SK-N-DZ (cell line): ENCODE data around the gene SEC22C.
"Not testable (repeated sequence)": the region's sequence is repeated elsewhere in the genome, so short reads cannot be mapped to it uniquely, and the experiment has no call there.

ENCODE experiments used
- DNase-seq: peaks from one replicate; pipeline ENCODE4 v3.0.0-alpha.2; 2015; ENCODE audit warnings: low spot score

SEC22C gene

DNA sequence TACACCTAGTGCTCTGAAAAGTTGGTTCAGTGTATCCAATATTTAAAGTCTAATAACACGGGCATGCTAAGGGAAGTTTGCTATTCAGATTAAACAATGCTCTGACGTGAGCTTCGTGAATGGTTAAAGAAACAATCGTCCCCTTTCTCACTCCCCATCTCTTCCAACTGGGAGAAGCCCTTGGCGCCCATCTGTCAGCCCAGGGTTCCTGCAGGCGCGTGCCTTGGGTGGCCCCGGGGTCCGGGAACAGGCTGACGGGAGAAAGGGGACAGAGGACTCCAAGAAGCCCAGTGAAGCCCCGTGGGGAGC lies 413 bp downstream of the SEC22C start:
- no peak for DNase-seq

DNA sequence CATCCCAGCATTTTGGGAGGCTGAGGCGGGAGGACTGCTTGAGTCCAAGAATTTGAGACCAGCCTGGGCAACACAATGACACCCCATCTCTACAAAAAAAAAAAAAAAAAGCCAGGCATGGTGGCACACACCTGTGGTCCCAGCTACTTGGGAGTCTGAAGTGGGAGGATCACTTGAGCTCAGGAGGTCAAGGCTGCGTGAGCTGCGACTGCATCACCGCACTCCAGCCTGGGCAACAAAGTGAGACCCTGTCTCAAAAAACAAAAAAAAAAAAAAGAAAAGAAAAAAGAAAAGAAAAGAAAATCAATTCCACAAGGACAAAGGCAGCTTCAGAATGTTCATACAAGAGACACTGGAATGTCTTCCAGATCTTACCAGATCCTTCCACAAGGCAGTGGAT lies 2.4 kb downstream of the SEC22C start:
- not testable (repeated sequence) for DNase-seq

DNA sequence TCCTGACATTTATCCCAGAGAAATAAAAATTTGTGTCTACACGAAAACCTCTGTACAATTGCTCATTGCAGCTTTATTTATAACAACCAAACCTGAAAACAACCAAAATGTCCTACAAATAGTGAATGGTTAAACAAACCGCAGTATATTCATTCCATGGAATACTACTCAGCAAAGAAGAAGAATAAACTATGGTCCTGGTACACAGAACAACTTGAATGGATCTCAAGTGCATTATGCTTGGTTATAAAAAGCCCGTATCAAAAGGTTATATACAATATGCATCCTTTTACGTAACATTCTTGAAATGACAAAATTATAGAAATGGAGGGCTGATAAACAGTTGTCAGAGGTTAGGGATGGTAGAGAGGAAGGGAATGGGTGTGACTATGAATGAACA lies 3.7 kb downstream of the SEC22C start:
- no peak for DNase-seq

DNA sequence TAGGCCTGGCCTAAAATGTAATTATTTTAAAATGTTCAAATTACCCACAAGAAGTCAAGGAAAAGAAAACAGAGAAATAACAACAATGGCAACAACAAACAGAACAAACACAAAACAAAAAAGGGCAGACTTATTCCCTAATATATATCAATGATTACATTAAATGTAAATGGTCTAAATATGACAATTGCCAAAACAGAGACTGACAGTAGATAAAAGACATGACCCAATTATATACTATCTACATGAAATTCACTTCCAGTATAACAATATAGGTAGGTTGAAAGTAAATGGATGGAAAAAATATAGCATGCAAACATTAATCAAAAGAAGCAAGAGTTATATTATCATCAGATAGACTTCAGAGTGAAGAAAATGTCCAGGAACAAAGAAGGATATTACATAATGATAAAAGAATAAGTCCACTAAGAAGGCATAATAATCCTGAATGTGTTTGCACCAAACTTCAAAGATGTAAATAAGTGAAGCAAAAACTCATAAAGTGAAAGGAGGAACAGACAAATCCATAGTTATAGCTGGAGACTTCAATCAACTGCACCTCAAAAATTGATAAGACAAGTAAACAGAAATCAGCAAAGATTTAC lies 6.5 kb downstream of the SEC22C start:
- no peak for DNase-seq

DNA sequence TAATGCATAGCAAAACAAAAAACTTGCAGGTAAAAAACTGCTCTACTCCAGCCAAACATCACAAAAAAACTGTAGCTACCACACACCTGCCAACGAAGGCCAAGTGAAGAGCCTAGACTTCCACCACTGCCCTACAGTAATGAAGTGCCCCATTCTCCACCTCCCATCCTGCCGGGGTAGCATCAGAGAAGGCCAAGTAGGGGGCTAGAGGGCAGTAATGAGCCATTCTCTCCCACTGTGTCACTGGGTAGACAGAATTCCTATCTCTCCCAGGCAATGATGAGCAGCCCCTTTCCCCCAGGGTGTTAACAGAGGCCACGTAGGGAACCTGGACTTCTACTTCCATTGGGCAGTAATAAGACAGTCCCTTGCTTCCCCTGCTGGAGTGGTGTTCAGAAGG lies 9.5 kb downstream of the SEC22C start:
- peak; percentile 34 for DNase-seq

DNA sequence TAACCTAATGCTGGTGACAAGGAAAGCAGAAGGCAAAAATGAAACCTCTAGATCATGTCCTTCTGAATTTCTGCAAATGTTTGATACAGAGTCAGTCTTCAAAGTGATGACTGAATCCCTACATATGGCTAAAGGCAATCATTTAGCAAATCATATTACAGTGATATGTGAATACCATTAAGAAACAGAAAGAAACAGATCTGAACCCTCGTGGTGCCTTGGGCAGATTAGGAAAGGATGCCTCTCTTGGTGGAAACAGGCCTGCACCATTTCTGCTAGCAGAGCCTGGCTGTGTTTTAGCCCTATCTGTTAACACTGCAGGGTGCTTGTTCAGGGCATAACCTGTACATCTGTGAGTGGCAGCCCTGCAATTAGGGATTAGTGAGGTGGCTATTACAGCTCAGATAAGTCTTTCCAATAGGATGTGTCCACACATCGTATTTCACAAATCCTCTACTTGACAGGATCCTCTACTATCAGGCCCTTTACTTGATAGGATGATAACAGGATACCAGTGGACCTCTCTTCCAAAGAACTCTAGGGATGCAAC lies 12.1 kb downstream of the SEC22C start:
- no peak for DNase-seq

DNA sequence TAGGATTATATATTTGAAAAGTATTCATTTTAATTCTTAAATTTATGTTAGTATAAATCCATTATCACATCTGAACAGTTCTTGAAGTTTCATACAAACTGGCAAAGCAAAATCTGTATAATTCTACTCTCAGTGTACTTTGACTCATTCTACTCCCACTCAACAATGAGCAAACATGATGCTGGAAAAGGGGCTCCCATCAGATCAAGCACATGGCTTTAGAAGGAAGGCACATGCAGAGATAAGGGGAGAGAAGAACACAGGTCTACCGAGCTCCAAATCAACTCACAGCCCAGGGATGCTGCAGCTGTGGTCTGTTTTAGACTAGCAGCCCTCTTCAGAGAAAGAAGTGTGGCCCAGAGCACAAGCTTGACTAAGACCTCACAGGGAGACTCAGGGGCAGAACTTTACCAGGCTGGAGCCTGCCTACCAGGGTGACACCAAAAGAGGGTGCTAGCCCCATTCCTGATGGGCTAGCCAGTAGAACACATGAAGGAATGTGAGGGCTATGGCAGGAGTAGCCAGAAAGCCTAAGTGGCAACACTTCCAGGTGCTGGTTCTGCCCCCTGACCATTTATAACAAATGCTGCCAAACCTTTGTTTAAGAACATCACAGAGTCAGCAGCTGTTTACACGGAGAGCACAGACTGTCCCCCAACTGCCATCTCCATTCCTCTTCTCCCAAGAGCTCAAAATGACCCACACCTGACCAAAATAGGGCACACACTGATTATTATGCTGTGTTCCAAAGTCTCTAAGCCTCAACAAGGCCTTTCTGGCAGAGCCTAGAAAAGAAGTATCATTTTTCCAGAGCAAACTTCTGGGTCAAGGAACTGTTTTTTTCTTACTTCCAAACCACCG lies 19.5 kb downstream of the SEC22C start:
- DNase-seq = no peak

DNA sequence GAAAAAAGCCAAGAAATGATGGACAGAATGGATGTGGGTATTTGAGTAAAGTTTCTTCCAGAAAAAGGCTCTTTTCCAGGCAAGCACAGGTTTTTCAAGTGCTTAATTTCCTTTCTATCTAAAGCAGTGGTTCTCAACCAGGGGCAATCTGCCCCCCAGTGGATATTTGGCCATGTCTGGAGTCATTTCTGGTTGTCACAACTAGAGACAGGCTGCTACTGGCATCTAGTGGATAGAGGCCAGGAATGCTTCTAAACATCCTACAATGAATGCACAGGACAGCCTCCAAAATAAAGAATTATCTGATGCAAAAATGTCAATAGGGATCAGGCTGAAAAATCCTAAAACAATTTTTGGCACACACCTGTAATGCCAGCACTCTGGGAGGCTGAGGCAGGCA lies 23.9 kb downstream of the SEC22C start:
- no peak for DNase-seq

DNA sequence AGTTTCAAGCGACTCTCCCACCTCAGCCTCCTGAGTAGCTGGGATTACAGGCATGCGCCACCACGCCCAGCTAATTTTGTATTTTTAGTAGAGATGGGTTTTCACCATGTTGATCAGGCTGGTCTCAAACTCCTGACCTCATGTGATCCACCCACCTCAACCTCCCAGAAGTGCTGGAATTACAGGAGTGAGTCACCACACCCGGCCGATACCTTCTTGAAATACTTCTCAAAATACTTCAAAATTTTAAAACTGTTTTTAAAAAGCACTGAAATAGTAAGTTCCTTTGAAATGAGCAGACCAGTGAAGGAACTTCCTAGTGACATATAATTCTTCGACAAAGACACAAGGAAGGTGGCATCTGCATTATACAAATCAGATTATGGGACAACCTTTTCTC lies 24.9 kb downstream of the SEC22C start:
- not testable (repeated sequence) for DNase-seq

DNA sequence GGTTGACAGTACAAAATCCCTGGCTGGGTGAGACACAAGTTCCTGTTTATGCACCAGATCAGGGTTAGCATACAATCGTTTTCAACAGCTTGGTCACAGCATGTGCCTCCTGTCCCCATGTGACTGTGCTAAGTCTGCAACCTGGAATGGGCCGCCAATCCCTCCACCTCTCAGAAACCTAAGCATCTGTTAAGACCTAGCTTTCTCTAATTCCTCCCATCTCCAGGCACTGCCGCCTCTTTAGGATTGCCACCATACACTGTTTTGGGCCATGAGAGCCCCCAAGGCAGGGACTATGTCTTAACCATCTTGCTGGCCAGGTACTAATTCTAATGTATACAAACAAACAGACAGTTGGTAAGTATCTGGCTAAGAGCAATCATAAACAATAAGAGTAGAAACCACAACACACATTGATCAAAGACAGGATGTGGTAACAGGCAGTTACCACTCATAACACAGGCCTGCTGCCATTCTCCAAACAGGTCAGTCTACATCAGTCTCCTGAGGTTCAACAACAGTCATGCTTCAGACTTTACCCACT lies 25.6 kb downstream of the SEC22C start:
- DNase-seq = no peak

DNA sequence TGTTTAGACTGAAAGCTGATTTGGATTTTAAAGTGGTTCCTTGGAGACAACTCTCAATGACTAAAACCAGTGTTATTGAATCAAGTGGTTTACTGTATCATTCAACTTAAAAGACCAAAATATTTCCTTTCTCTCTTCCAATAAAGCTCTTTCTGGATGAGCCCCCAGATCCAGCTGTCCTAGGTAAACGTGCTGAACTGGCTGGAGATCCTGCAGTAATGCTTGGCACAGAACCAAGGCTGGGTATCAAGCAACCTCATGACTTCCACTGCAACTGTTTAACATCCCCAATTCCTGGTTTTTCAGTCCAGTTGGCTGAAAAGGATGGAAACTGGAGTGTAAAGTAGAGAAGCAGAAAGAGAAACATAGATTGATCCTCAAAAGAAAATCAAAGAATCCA lies 28.9 kb downstream of the SEC22C start:
- no peak for DNase-seq

DNA sequence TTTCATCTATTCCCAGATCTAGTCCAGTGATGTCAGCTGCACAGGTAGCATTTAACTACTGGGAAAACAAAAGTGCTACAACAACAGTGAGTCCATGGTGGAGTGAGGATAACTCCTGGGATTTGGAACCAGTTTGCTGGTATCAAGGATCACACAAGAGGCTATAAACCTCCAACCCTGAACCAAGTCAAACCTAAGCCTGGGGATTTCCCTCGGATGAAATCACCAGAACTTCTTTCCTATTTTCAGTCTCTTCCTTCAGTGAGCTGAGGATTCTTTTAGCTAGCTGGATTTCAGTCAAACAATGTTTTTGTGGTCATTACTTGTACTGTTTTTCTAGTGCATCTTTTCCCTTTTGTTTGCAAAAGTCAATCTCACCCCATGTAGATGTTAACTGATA lies 31.5 kb downstream of the SEC22C start:
- DNase-seq = no peak

DNA sequence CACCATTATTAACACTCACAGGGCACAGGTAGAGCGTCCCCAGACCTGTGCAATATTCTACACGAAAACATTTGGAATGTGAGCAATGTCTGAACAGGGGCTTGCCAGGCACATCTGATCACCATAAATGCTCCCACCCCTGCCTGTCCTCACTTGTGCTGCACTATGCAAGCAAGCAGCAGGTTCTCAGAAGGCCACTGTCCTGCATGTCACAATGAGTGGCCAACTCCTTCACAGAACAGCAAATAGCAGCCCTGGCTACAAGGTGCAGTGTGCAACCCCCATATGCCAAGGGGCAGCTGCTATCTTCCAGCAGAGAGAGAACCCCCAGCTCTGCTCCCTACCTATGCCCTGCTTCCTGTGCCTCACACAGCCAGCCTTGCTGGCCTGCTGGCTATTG lies 32.6 kb downstream of the SEC22C start:
- DNase-seq = no peak

DNA sequence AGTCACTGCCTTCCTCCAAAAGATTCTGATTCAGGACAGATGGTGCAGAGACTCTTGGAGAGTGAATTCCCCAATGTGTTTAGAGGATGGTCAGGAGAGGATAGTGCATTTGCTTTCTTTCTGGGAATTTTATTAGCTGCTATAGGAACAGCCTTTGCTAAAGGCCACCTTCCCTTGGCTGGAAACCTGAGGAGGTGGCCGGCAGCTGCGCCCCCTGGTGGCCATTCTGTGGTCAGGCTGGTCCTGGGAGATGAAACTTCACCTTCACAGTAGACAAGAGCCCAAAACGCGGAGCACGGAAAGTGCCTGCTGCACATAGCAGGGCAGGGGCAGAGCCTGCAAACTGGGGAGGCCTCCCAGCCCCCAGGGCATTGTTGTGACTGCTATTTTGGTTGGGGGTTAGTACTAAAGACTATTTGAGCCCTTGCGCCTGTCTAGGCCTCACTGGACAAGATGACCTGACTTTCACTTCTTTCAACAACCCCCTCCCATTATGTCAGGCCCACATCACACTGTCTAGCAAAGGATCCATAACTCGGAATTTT lies 34.3 kb downstream of the SEC22C start:
- DNase-seq = peak; percentile 24

DNA sequence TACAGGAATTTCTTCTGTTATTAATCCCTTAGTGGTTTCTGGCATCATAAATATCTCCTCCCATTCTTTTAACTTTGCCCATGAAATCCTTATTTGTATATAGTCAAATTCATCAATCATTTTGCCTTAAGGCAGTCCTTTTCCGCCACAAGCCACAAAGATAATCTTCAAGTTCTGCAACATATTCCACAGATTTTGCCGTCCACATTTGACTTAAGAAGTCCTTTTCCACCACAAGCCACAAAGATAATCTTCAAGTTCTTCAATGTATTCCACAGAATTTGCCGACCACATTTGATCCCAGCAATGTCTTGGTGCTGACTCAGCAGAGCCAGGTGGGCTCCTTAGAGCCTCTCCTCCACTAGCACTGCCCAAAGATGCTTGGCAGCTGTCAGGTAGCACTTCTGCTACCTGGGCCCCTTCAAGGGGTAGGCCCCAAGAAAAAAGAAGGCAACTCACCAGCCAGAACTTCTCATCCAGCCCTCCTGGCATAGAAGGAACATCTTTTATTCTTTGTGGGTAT lies 35.0 kb downstream of the SEC22C start:
- DNase-seq = no peak

DNA sequence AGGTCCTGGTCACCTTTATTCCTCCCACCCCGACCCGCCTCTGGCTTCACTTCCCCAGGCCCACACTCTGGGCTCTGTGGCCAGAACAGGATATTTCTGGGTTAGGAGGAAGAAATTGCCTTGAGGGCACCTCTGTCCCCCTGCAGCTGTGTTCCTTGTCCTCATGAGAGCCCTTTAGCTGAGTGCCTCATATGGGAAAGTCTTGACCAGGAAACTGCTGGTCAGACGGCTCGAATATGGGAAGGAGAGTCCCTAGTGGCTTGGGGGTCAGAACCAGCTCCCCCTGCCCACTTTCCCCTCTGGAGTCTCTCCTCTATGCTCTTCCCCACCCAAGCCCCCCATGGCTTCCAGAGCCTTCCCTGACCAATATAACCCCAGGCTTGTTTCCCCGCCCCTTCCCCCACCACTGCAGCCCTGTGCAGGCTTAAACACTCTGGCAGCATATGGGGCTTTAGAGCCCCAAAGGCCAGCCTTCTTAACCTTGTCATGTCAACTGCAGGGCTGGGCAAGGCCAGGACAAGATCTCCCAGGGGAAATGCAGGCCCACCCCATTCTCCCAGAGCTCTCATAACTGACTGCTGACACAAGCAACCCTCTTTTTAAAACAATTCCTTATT lies 36.4 kb downstream of the SEC22C start:
- no peak for DNase-seq

DNA sequence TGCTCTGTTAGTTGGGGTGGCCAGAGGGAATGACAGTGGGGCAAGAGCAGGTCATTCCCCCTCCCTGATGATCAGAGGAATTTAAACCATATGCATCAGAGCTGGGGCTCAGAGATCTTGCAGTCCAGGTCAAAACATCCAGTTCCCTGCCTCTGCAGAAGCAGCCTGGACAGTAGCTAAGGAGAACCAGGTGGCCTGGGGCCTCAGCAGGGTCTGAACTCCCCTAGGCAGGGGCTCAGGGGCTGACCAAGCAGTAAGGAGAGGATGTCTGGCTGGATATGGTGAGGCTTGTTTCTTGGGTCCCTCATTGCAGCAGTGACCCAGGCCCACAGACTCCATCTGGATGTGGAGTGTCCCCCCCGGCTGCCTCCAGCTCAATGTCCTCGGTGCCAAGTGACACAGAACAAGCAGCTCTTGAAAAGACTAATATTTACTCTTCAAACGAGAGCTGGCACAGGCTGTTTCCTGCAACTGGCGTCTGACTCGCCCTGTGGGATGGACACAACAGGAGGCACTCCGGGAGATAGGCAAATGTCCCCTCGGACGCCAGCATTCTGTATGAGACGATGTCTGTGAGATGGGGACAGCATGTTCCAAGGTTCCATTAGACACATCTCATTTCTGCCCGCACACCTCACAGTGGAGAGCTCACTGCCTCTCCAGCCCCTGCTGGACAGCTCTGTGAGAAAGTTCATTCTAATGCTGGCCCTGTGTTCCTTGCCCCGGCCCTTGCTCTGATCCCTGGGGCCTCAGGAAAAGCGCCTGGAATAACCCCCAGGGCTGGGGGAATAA lies 37.1 kb downstream of the SEC22C start:
- no peak for DNase-seq

DNA sequence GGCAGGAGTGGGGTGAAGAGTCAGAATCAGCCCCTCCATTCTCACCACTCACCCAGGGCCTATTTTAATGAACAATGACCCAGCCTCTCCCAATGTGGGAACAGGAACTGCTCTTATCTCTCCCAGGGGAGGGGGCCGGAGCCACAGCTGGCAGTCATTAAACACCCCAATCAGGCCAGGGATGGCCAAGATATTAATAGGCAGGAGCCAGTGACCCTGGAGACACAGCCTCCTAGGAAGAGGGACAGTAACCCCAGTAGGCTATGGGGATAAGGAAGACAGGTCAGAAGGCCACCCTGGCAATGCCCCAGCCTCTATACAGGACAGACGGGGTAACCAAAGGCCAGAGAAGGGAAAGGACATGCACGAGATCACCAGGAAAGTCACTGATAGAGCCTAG lies 40.7 kb downstream of the SEC22C start:
- no peak for DNase-seq

DNA sequence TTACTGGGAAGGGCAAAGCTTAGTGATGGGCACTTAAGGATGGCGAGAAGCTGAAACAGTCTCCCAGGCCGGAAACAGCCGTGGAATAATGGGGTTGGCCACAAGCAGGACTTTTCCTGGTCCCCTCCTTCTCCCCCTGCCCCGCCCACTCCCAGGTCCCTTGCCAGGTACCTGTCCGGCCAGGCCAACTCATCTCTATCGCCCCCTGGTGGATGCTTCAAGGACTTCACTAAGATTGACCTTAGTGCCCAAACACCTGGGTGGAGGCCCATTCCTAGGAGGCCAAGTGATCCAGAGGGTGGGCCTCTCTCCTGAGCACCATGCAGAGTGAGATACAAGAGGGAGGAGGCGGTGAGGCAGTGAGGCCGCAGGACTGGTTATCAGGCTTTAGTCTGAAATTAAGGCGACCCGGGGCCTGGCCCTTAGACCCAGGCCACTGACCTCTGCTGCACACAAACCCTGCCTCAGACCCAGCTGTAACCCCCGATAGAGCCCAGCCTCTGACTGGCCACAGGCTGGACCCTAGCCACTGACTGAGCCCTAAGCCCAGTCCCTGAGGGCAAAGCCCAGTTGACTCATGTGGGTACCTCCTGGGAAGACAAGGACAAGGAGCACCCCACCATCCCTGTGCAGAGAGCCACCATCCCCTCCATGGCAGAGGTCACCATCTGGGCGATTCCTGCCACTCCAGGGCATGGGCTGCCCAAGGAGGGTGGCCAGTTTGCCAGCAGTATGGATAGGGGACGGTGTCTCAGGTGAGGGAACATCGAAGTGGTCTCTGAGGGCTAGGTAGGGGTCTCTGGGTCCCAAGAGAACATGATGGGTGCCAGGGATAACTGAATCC lies 41.7 kb downstream of the SEC22C start:
- peak; percentile 12 for DNase-seq

DNA sequence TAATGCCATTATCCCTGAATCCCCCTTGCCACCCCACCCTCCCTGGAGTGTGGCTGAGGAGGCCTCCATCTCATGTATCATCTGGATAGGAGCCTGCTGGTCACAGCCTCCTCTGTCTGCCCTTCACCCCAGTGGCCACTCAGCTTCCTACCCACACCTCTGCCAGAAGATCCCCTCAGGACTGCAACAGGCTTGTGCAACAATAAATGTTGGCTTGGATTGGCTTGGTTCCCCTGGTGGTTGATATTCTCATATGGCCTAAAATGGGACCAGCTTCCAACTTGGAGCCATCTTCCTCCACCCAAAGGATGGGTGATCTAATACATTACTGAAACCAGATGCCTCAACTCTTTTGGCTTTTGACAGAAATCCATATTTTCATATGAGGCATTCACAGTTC lies 44.4 kb downstream of the SEC22C start:
- DNase-seq = no peak
